Measurements from ENCODE around the gene KCNJ10. TPM values are rescaled to one million over a fixed set of nuclear protein-coding genes. Genes with fewer than 3 reads are reported as not detected.
A peak's percentile ranks its signal among the peaks of the same experiment; 100 is the strongest.

Gene KCNJ10
- total and polyA plus RNA-seq, 5 experiments from 2014 or later, result 0.29 TPM; not detected in 4

GRCh38 chr1:160108888-160109662 lies 39.1 kb upstream of the KCNJ10 start:
- peak in 1 of 2 donors; percentile 48 for ATAC-seq
- H3K4me3 Mint-ChIP-seq, result no peak overlapping the region

DNA sequence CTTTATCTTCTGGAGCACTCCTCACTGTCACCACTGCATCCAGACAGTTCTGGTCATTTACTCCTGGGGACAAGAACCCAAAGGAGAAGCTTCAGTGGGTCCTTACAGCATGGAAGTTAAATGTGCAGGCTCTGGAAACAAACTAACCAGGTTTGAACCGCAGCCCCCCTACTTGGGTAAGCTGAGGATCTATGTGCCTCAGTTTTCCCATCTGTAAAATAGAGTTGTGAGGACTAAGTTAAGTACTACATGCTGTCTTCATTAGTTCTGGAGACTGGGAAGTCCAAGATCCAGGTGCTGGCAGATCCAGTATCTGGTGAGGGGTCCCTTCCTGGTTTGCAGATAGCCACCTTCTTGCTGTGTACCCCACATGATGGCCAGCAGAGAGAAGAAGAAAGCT lies 37.6 kb upstream of the KCNJ10 start:
- DNase-seq (no peak), ATAC-seq (no peak)
- Mint-ChIP-seq H3K36me3 (no peaks in the 10 kb centered on the region), H3K4me1 (peaks cover 10 to 19% (median 16%) of the 10 kb centered on the region in 4 donors), H3K27me3 (peaks cover 0 to 4% (median 1%) of the 10 kb centered on the region in 5 donors), H3K9me3 (no peaks in the 10 kb centered on the region), H3K27ac (peak overlapping the region in 2 of 10 donors; percentile 15 to 63), H3K4me3 (no peak overlapping the region)
- POLR2A ChIA-PET, result interaction anchor here (0.7 to 1.0 kb wide), 2 partner anchors 10 to 331 kb away, joined by 3 read pairs; no protein-coding TSS in a partner anchor

More at GRCh38 chr1:160108888-160109662, 39.1 kb upstream of the KCNJ10 start:
- H3K4me1 Mint-ChIP-seq, result peaks cover 4 to 6% (median 5%) of the 10 kb centered on the region in 4 donors
- peaks cover 0 to 11% (median 5%) of the 10 kb centered on the region in 5 donors for H3K27me3 Mint-ChIP-seq
- POLR2A ChIA-PET, result no interaction called here
- DNase-seq, result peak in 4 of 10 donors; percentile 25 to 39 (median 30)
- H3K27ac Mint-ChIP-seq, result peak overlapping the region in 5 of 10 donors; percentile 2 to 83 (median 48)
- H3K36me3 Mint-ChIP-seq, result no peaks in the 10 kb centered on the region
- no peaks in the 10 kb centered on the region for H3K9me3 Mint-ChIP-seq

GRCh38 chr1:160105155-160105554 lies 35.2 kb upstream of the KCNJ10 start:
- Mint-ChIP-seq H3K27me3 (peaks cover 0 to 4% (median 0%) of the 10 kb centered on the region in 5 donors), H3K36me3 (no peaks in the 10 kb centered on the region), H3K9me3 (no peaks in the 10 kb centered on the region), H3K4me1 (peaks cover 19 to 41% (median 39%) of the 10 kb centered on the region in 4 donors), H3K4me3 (no peak overlapping the region), H3K27ac (peak overlapping the region in 4 of 10 donors; percentile 30 to 80 (median 54))
- DNase-seq (no peak), ATAC-seq (no peak)
- POLR2A ChIA-PET, result no interaction called here

GRCh38 chr1:160104486-160104885 lies 34.5 kb upstream of the KCNJ10 start:
- Mint-ChIP-seq H3K27me3 (peaks cover 0 to 4% (median 0%) of the 10 kb centered on the region in 5 donors), H3K9me3 (no peaks in the 10 kb centered on the region), H3K4me3 (no peak overlapping the region), H3K36me3 (no peaks in the 10 kb centered on the region), H3K27ac (peak overlapping the region in 4 of 10 donors; percentile 20 to 62 (median 42)), H3K4me1 (peaks cover 21 to 48% (median 44%) of the 10 kb centered on the region in 4 donors)
- ATAC-seq (no peak), DNase-seq (no peak)
- POLR2A ChIA-PET, result interaction anchor here (1.5 kb wide), 1 partner anchor 10 kb away, joined by 4 read pairs; no protein-coding TSS in a partner anchor

- Mint-ChIP-seq H3K4me3 (peak overlapping the region in 1 of 10 donors; percentile 62), H3K27ac (peak overlapping the region in 7 of 10 donors; percentile 2 to 100 (median 80)), H3K27me3 (peaks cover 0 to under 1% (median 0%) of the 10 kb centered on the region in 5 donors), H3K4me1 (peaks cover 24 to 50% (median 49%) of the 10 kb centered on the region in 4 donors), H3K9me3 (no peaks in the 10 kb centered on the region), H3K36me3 (no peaks in the 10 kb centered on the region)
- ATAC-seq (no peak), DNase-seq (no peak)
- POLR2A ChIA-PET, result interaction anchor here (0.7 to 1.5 kb wide), 2 partner anchors 9 to 19 kb away, joined by 3 to 4 read pairs; no protein-coding TSS in a partner anchor
These were observed 33.9 kb upstream of the KCNJ10 start for GRCh38 chr1:160103658-160104408.

GRCh38 chr1:160101717-160102522 lies 32.0 kb upstream of the KCNJ10 start:
- ATAC-seq (no peak), DNase-seq (no peak)
- POLR2A ChIA-PET, result interaction anchor here (0.6 to 2.2 kb wide), 10 partner anchors 17 to 193 kb away, joined by 3 to 25 read pairs (median 4); partner anchors contain the start of genes DCAF8 and PEX19
- Mint-ChIP-seq H3K36me3 (no peaks in the 10 kb centered on the region), H3K4me3 (peak overlapping the region in 3 of 10 donors; percentile 5 to 72 (median 70)), H3K9me3 (no peaks in the 10 kb centered on the region), H3K27me3 (no peaks in the 10 kb centered on the region), H3K27ac (peak overlapping the region; percentile 83 to 100 (median 99)), H3K4me1 (peaks cover 32 to 61% (median 58%) of the 10 kb centered on the region in 4 donors)

GRCh38 chr1:160101037-160101716 lies 31.2 kb upstream of the KCNJ10 start:
- POLR2A ChIA-PET, result interaction anchor here (0.6 to 2.2 kb wide), 9 partner anchors 16 to 193 kb away, joined by 3 to 25 read pairs (median 4); partner anchors contain the start of gene DCAF8
- H3K27ac Mint-ChIP-seq, result peak overlapping the region; percentile 95 to 100 (median 99)

DNA sequence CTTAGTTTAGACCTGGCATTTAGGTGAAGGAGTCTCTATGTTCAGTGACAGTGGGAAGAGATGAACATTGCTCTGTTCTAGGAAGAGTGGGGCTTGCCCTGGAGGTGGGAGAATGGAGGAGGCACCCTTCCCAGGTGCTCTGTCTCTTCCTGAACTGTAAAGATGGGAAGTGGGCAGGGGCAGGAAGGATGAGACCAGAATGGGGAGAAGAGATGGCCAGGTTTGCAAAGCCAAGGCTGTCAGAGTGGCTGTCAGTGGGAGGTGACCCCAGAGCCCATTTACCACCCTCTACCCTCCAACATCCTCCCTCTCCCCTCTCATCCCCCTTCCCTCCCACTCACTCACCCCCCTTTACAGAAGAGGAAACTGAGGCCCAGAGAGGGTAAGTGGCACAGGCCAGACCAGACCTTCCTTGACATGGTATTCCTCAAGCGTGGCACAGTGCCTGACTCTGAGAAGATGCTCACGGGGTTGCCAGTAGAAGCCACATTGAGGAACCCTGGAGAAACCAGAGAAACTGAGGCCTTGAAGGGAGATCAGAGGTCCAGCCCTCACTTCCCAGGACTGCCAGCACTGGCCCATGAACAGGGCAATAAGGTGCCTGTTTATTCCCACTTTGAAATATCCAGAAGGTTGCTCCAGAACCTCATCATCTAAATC lies 29.9 kb upstream of the KCNJ10 start:
- ATAC-seq (no peak), DNase-seq (no peak)
- Mint-ChIP-seq H3K36me3 (peaks cover 0 to 3% (median 0%) of the 10 kb centered on the region in 3 donors), H3K4me3 (peak overlapping the region; percentile 74 to 97 (median 84)), H3K4me1 (peaks cover 39 to 82% (median 75%) of the 10 kb centered on the region in 4 donors), H3K9me3 (no peaks in the 10 kb centered on the region), H3K27me3 (no peaks in the 10 kb centered on the region), H3K27ac (peak overlapping the region; percentile 95 to 100 (median 99))
- POLR2A ChIA-PET, result interaction anchor here (1.7 to 4.8 kb wide), 9 partner anchors 13 to 192 kb away, joined by 3 to 49 read pairs (median 13); partner anchors contain the start of genes DCAF8 and PEX19

More at GRCh38 chr1:160101037-160101716, 31.2 kb upstream of the KCNJ10 start:
- H3K9me3 Mint-ChIP-seq, result no peaks in the 10 kb centered on the region
- H3K36me3 Mint-ChIP-seq, result no peaks in the 10 kb centered on the region
- peaks cover 34 to 69% (median 66%) of the 10 kb centered on the region in 4 donors for H3K4me1 Mint-ChIP-seq
- ATAC-seq (peak; percentile 42 to 43), DNase-seq (peak; percentile 62 to 91 (median 80))
- H3K27me3 Mint-ChIP-seq, result no peaks in the 10 kb centered on the region
- peak overlapping the region; percentile 29 to 86 (median 71) for H3K4me3 Mint-ChIP-seq

DNA sequence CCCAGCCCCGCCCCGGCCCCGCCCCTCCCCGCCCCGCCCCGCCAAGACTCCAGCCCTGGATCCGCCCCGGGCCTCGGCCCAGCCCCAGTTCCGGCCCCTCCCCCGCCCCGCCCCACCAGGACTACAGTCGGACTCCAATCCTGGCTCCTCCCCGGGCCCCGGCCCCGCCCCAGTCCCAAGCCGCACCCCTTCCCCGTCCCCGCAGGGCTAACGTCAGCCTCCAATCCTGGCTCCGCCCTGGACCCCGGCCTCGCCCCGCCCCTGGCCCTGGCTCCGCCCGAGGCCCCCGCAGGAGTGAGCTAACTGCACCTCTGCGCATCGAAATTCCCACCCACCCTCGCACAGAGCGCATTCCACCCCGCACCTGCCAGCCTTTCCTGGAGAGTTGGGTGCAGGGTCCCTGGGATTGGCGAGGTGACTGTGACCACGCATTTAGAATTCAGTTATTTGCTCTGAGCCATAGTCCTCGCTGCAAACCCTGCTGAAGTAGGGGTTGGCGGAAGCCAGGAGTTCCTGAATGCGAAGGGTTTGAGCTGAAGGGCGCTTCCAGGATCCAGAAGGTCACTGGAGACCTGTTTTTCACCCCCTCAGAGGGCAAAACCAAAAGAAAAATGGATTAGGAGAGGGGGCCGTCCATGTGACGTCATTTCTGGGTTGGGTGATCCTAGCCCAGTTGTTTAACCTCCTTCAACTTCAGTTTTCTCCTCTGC lies 29.0 kb upstream of the KCNJ10 start:
- peaks cover 39 to 86% (median 81%) of the 10 kb centered on the region in 4 donors for H3K4me1 Mint-ChIP-seq
- no peaks in the 10 kb centered on the region for H3K9me3 Mint-ChIP-seq
- peak; percentile 78 to 79 for ATAC-seq
- POLR2A ChIA-PET, result interaction anchor here (0.5 to 4.8 kb wide), 12 partner anchors 13 to 1127 kb away, joined by 3 to 49 read pairs (median 8); partner anchors contain the start of genes DCAF8, KCNJ10, PEX19 and TOMM40L
- peaks cover 0 to 10% (median 0%) of the 10 kb centered on the region in 3 donors for H3K36me3 Mint-ChIP-seq
- peak overlapping the region; percentile 88 to 100 (median 99) for H3K27ac Mint-ChIP-seq
- DNase-seq, result peak; percentile 94 to 99 (median 98)
- H3K27me3 Mint-ChIP-seq, result no peaks in the 10 kb centered on the region
- peak overlapping the region; percentile 74 to 97 (median 84) for H3K4me3 Mint-ChIP-seq
